Osteocyte (in vitro differentiated cells): ENCODE results near the gene DGUOK. TPM values are rescaled to one million over a fixed set of nuclear protein-coding genes. Genes with fewer than 3 reads are reported as not detected.

Experiments used
- DNase-seq: peaks from one replicate; pipeline ENCODE4 v3.0.0; 2021; ENCODE audit warnings: mixed read lengths; ENCODE audit not compliant: unreplicated experiment; ENCODE audit errors: extremely low spot score
- H3K27ac Mint-ChIP-seq: one replicate; pipeline ENCODE4 v1.8.0; 2021; ENCODE audit warnings: mild to moderate bottlenecking, mixed read lengths; ENCODE audit not compliant: unreplicated experiment
- H3K27me3 Mint-ChIP-seq: one replicate; pipeline ENCODE4 v1.8.0; 2021; ENCODE audit warnings: mixed read lengths; ENCODE audit not compliant: unreplicated experiment
- H3K36me3 Mint-ChIP-seq: one replicate; pipeline ENCODE4 v1.8.0; 2021; ENCODE audit warnings: mixed read lengths; ENCODE audit not compliant: unreplicated experiment
- H3K4me1 Mint-ChIP-seq: one replicate; pipeline ENCODE4 v1.8.0; 2021; ENCODE audit warnings: mixed read lengths; ENCODE audit not compliant: unreplicated experiment
- H3K4me3 Mint-ChIP-seq: one replicate; pipeline ENCODE4 v1.8.0; 2021; ENCODE audit warnings: mild to moderate bottlenecking, moderate library complexity, mixed read lengths; ENCODE audit not compliant: unreplicated experiment
- H3K9me3 Mint-ChIP-seq: one replicate; pipeline ENCODE4 v1.8.0; 2021; ENCODE audit warnings: mixed read lengths; ENCODE audit not compliant: unreplicated experiment
- total RNA-seq: library from RNA; stranded (reverse); gene quantifications from 2 replicates; pipeline ENCODE4 v1.2.1, GENCODE V29; 2021
- TF ChIP-seq, protein P1 (sequence below): fragments of 200-600 bp; sonication (generic); IDR thresholded peaks from 2 replicates; pipeline ENCODE4 v1.5.0; 2021; ENCODE audit warnings: antibody characterized with exemption, mild to moderate bottlenecking, moderate library complexity

Gene DGUOK
- total RNA-seq, 1 donor from 2014 or later: 63.9 TPM

DNA sequence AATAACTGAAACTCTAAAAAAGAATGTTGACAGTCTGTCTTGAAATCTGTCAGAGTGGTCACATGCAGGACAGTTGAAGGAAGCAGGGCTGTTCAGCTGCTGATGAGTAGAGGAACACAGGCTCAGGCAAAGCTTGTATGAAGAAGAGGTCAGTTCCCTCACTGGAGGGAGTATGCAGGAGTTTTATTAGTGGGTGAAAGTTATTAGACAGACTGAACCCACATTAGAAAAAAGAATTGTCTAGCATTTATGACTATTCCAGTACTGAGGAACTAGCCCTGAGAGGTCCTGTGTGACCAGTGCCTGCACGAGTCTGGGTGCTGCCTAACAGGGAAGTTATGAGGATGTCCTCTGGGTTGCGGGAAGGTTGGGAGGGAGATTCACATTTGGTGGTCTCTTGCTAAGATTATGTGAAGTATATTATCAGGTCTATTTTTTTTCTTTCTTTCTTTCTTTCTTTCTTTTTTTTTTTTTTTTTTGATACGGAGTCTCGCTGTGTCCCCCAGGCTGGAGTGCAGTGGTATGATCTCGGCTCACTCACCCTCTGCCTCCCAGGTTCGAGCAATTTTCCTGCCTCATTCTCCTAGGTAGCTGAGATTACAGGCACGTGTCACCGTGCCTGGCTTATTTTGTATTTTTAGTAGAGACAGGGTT is 67.6 kb downstream of the DGUOK start:
- TF ChIP-seq, protein P1, sequence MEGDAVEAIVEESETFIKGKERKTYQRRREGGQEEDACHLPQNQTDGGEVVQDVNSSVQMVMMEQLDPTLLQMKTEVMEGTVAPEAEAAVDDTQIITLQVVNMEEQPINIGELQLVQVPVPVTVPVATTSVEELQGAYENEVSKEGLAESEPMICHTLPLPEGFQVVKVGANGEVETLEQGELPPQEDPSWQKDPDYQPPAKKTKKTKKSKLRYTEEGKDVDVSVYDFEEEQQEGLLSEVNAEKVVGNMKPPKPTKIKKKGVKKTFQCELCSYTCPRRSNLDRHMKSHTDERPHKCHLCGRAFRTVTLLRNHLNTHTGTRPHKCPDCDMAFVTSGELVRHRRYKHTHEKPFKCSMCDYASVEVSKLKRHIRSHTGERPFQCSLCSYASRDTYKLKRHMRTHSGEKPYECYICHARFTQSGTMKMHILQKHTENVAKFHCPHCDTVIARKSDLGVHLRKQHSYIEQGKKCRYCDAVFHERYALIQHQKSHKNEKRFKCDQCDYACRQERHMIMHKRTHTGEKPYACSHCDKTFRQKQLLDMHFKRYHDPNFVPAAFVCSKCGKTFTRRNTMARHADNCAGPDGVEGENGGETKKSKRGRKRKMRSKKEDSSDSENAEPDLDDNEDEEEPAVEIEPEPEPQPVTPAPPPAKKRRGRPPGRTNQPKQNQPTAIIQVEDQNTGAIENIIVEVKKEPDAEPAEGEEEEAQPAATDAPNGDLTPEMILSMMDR: no peak
- peaks cover 17% of the 10 kb centered on the region for H3K36me3 Mint-ChIP-seq
- DNase-seq: no peak
- H3K9me3 Mint-ChIP-seq: no peaks in the 10 kb centered on the region
- H3K4me3 Mint-ChIP-seq: no peak overlapping the region
- H3K4me1 Mint-ChIP-seq: peaks cover 16% of the 10 kb centered on the region
- no peaks in the 10 kb centered on the region for H3K27me3 Mint-ChIP-seq
- H3K27ac Mint-ChIP-seq: no peak overlapping the region

- no peaks in the 10 kb centered on the region for H3K9me3 Mint-ChIP-seq
- H3K27me3 Mint-ChIP-seq: no peaks in the 10 kb centered on the region
- H3K27ac Mint-ChIP-seq: no peak overlapping the region
- peaks cover 3% of the 10 kb centered on the region for H3K36me3 Mint-ChIP-seq
- no peak for DNase-seq
- H3K4me3 Mint-ChIP-seq: no peak overlapping the region
- TF ChIP-seq, protein P1: no peak
- H3K4me1 Mint-ChIP-seq: peaks cover 29% of the 10 kb centered on the region
These were observed 69.1 kb downstream of the DGUOK start for GRCh38 chr2:73995810-73996209.

GRCh38 chr2:73997813-73998212 is 71.1 kb downstream of the DGUOK start:
- H3K9me3 Mint-ChIP-seq: no peaks in the 10 kb centered on the region
- TF ChIP-seq, protein P1: no peak
- peaks cover 41% of the 10 kb centered on the region for H3K4me1 Mint-ChIP-seq
- no peaks in the 10 kb centered on the region for H3K36me3 Mint-ChIP-seq
- H3K27ac Mint-ChIP-seq: no peak overlapping the region
- H3K27me3 Mint-ChIP-seq: no peaks in the 10 kb centered on the region
- no peak for DNase-seq
- no peak overlapping the region for H3K4me3 Mint-ChIP-seq

GRCh38 chr2:73998451-73998850 is 71.8 kb downstream of the DGUOK start:
- DNase-seq: no peak
- TF ChIP-seq, protein P1: no peak
- Mint-ChIP-seq H3K9me3 (no peaks in the 10 kb centered on the region), H3K36me3 (no peaks in the 10 kb centered on the region), H3K27ac (no peak overlapping the region), H3K4me1 (peaks cover 39% of the 10 kb centered on the region), H3K27me3 (no peaks in the 10 kb centered on the region), H3K4me3 (no peak overlapping the region)

DNA sequence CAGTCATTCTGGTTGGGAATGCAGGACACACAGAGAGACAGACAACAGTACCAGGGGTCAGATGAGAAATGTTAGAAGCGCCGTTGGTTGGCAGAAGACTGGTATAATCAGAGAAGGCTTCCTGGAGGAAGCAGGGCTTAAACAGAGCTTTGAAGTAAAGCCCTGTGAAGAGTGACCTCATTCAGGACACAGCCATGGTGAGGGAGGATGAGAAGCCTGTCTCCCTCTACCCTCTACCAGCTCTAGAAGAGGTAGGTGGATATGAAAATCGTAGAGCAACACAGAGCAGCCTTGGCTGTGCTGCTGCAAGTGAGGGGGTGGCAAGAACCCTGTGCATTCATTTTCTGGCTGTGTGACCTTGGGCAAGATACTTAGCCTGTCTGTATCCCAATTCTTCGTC is 72.3 kb downstream of the DGUOK start:
- H3K27ac Mint-ChIP-seq: no peak overlapping the region
- no peak overlapping the region for H3K4me3 Mint-ChIP-seq
- no peaks in the 10 kb centered on the region for H3K9me3 Mint-ChIP-seq
- no peaks in the 10 kb centered on the region for H3K36me3 Mint-ChIP-seq
- TF ChIP-seq, protein P1: no peak
- no peak for DNase-seq
- H3K4me1 Mint-ChIP-seq: peaks cover 39% of the 10 kb centered on the region
- H3K27me3 Mint-ChIP-seq: no peaks in the 10 kb centered on the region
